PC-9 (cell line): ENCODE data around the gene ANKLE2.

ENCODE experiments used
- EZH2 ChIP-seq: fragments of 200-600 bp; sonication (generic); IDR thresholded peaks from 2 replicates; pipeline ENCODE4 v1.8.0; 2017; ENCODE audit warnings: antibody characterized with exemption, low read depth
- TF ChIP-seq, protein P1 (sequence below): fragments of 200-600 bp; sonication (generic); conservative IDR thresholded peaks from 2 replicates; pipeline ENCODE4 v1.6.1; 2017; ENCODE audit warnings: mixed run types, antibody characterized with exemption, mild to moderate bottlenecking, moderate library complexity

- TF ChIP-seq, protein P1, sequence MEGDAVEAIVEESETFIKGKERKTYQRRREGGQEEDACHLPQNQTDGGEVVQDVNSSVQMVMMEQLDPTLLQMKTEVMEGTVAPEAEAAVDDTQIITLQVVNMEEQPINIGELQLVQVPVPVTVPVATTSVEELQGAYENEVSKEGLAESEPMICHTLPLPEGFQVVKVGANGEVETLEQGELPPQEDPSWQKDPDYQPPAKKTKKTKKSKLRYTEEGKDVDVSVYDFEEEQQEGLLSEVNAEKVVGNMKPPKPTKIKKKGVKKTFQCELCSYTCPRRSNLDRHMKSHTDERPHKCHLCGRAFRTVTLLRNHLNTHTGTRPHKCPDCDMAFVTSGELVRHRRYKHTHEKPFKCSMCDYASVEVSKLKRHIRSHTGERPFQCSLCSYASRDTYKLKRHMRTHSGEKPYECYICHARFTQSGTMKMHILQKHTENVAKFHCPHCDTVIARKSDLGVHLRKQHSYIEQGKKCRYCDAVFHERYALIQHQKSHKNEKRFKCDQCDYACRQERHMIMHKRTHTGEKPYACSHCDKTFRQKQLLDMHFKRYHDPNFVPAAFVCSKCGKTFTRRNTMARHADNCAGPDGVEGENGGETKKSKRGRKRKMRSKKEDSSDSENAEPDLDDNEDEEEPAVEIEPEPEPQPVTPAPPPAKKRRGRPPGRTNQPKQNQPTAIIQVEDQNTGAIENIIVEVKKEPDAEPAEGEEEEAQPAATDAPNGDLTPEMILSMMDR: no peak
- no peak for TF ChIP-seq EZH2
Observed at GRCh38 chr12:132759359-132759758, 2.3 kb downstream of the ANKLE2 start.
